Astrocyte of the spinal cord (primary cell): ENCODE data around the gene FUT6.
"Not testable (repeated sequence)": the region's sequence is repeated elsewhere in the genome, so short reads cannot be mapped to it uniquely, and the experiment has no call there.

Experiments
- DNase-seq: peaks from one replicate; pipeline ENCODE4 v3.0.0; 2011; ENCODE audit warnings: low read depth, low spot score
- H3K4me3 ChIP-seq: 2 replicates; pipeline ENCODE4 v1.5.1; 2011; ENCODE audit warnings: low read depth, mild to moderate bottlenecking, low read length, moderate library complexity
- in situ Hi-C: cut with HindIII; loops from 2 replicates; pipeline ENCODE4 v1.10.0; 2017; ENCODE audit warnings: low sequenced_read_pairs
- TF ChIP-seq, protein P1 (sequence below): IDR thresholded peaks from 2 replicates; pipeline ENCODE4 v1.5.1; 2012; ENCODE audit warnings: low read depth, mild to moderate bottlenecking, low read length, inconsistent platforms

The FUT6 gene, protein sequence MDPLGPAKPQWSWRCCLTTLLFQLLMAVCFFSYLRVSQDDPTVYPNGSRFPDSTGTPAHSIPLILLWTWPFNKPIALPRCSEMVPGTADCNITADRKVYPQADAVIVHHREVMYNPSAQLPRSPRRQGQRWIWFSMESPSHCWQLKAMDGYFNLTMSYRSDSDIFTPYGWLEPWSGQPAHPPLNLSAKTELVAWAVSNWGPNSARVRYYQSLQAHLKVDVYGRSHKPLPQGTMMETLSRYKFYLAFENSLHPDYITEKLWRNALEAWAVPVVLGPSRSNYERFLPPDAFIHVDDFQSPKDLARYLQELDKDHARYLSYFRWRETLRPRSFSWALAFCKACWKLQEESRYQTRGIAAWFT

DNA sequence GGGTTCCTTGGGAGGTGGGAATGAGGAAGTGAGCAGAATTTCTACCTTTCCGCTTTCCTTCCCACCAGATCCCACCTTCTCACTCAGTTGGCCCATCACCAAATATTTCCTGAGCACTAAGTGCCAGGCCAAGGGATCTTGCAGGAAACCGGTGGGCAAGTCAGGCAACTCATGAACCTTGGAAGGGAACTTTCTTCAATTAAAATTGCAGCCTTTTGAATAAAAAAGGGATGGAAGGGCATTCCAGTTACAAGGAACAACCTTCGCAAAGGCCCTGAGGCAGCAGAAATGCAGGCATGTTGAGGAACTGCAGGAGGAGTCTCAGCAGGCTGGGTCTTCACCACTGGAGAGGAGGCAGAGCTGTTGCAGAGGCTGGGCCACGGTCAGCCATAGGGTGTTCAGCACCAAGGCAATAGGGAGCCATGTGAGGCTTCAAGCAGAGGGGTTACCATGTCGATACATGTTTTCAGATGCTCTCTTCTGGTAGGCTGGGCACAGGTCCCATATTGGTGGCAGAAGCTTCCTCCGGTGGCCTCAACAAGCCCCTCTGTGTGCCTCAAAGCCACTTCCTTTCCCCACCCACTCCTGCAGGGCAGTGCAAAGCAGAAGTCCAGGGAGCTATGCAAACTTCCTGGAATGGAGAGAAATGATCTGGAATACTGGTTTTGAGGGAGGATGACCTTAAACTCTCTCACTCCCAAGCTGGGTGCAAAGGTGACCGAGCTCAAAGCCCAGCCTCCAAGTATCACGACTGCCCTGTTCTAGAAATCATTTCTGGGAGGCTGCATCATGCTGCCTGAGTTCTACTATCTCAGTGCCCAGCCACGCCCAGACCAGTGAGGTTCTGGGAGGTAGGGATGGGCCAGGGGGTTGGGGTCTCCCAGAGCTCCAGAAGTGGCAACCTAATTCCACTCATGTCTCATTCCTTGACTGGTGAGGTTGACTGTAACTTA lies at the start of gene FUT6:
Gene FUT6 (minus strand): TSS at position 638 of the 953 bp plus-strand sequence. CDS start 7,135 bp downstream, outside the sequence.
- no peak for DNase-seq
- H3K4me3 ChIP-seq: no peak within 1 kb of the TSS
- in situ Hi-C loops: no loop called here
- TF ChIP-seq, protein P1, sequence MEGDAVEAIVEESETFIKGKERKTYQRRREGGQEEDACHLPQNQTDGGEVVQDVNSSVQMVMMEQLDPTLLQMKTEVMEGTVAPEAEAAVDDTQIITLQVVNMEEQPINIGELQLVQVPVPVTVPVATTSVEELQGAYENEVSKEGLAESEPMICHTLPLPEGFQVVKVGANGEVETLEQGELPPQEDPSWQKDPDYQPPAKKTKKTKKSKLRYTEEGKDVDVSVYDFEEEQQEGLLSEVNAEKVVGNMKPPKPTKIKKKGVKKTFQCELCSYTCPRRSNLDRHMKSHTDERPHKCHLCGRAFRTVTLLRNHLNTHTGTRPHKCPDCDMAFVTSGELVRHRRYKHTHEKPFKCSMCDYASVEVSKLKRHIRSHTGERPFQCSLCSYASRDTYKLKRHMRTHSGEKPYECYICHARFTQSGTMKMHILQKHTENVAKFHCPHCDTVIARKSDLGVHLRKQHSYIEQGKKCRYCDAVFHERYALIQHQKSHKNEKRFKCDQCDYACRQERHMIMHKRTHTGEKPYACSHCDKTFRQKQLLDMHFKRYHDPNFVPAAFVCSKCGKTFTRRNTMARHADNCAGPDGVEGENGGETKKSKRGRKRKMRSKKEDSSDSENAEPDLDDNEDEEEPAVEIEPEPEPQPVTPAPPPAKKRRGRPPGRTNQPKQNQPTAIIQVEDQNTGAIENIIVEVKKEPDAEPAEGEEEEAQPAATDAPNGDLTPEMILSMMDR: no peak

DNA sequence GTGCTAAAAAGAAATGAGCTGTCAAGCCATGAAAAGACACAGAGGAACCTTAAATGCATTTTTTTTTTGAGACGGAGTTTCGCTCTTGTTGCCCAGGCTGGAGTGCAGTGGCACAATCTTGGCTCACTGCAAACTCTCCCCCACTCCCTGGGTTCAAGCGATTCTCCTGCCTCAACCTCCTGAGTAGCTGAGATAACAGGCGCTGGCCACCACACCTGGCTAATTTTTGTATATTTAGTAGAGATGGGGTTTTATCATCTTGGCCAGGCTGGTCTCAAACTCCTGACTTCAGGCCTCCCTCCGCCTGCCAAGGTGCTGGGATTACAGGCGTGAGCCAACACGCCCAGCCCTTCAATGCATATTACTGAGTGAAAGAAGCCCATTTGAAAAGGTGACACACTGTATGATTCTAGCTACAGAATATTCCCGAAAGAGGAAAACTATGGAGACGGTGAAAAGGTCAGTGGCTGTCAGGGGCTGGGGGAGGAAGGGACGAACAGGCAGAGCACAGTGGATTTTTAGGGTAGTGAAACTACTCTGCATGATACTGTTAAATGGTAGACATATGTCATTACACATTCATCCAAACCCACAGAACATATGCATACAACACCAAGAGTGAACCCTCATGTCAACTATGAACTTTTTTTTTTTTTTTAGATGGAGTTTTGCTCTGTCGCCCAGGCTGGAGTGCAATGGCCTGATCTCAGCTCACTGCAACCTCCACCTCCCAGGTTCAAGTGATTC lies 44.7 kb upstream of the FUT6 start:
- DNase-seq, H3K4me3 ChIP-seq, in situ Hi-C loops: not testable (repeated sequence)

DNA sequence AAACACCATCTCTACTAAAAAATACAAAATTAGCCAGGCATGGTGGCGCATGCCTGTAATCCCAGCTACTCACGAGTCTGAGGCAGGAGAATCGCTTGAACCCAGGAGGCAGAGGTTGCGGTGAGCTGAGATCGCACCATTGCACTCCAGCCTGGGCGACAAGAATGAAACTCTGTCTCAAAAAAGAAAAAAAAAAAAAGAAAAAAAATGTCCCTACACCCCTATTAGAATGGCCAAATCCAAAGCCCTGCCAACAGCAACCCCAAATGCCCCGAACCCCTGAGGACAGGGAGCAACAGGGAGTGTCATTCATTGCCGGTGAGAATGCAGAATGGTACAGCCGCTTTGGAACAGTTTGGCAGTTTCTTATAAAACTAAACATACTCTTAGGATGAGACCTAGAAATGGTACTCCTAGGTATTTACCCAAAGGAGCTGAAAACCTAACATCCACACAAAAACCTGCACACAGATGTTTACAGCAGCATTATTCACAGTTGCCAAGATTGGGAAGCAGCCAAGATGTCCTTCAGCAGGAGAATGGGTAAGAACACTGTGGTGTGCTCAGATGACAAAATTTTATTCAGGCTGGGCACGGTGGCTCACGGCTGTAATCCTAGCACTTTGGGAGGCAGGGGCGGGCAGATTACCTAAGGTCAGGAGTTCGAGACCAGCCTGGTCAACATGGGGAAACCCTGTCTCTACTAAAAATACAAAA lies 43.8 kb upstream of the FUT6 start:
- H3K4me3 ChIP-seq, in situ Hi-C loops, DNase-seq: not testable (repeated sequence)

DNA sequence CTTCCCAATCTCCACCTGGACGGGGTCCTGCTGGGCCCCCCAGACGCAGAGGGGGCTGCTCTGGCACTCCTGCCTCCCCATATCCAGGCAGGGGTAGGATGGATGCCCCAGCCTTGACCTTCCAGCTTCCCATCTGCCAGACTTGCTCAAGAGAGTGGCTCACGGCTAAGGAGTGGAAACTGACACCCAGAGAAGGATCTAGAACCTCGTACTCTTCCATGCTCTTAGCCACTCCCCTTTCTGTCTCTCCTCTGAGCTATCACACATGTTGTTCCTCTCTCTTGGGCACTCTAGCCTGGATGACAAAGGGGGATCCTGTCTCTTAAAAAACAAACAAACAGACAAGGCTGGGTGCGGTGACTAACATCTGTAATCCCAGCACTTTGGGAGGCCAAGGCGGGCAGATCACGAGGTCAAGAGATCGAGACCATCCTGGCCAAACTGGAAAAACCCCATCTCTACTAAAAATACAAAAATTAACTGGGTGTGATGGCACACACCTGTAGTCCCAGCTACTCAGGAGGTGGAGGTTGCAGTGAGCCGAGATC lies 43.0 kb upstream of the FUT6 start:
- H3K4me3 ChIP-seq: no peak overlapping the region
- no peak for DNase-seq
- in situ Hi-C loops: no loop called here
- TF ChIP-seq, protein P1: no peak

DNA sequence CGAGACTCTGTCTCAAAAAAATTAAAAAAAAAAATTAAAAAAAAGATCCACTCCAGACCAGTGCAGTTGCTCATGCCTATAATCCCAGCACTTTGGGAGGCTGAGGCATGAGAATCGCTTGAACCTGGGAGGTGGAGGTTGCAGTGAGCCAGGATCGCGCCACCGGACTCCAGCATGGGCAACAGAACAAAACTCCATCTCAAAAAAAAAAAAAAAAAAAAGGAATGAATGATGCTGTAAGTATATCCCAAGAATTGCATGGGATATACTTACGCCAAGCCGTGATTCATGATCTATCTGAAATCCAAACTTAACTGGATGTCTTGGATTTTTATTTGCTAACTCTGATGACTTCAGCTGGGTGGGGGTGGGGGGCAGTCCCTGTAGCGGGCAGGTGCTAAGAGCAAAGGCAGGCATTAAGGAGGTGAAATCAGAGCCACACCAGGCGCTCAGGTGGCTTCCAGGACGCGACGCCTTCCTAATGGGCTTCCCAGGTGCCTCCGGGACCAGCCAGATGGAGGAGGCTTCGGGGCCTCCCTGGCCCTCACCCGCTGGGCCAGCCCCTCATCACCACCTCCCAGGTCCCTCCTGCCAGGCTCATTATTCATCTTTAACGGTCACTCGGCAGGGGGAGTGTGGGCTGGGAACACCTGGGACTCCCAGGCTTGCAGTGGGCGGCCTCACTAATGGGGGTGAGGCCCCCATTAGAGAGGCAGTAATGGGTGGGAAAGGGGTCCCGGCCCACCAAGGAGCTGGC lies 42.2 kb upstream of the FUT6 start:
- in situ Hi-C loops: no loop called here
- TF ChIP-seq, protein P1: no peak
- H3K4me3 ChIP-seq: no peak overlapping the region
- no peak for DNase-seq

DNA sequence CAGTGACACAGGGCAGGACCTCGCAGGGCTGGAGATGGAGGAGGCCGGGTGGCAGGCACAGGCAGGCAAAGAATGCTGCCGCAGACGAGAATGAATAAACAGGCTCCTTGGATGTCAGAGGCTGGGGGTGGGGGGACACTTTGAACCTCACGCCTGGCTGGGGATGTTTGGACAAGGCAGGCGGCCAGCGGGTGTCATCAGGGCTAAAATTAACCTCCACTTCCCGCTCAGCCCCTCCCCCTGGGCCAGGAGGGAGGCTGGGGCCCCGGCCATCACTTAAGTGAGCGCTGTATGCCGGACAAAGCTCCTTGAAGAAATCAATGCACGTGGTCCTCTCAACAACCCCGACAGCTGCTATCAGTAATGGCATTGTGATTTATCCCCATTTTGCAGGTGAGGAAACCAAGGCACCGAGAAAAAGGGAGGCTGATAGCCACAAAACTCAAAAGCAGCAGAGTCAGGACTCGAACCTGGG lies 41.1 kb upstream of the FUT6 start:
- in situ Hi-C loops: no loop called here

More for the DNA sequence above, 41.1 kb upstream of the FUT6 start:
- TF ChIP-seq, protein P1: no peak
- DNase-seq: peak; percentile 66
- no peak overlapping the region for H3K4me3 ChIP-seq
